ENCODE measurements around the gene RRM2. TPM values are rescaled to one million over a fixed set of nuclear protein-coding genes. Genes with fewer than 3 reads are reported as not detected.
"Not testable (repeated sequence)": the region's sequence is repeated elsewhere in the genome, so short reads cannot be mapped to it uniquely, and the experiment has no call there.

The RRM2 gene
- total RNA-seq, 4 donors from 2014 or later: 6.7 to 139 (median 20.5) TPM

DNA sequence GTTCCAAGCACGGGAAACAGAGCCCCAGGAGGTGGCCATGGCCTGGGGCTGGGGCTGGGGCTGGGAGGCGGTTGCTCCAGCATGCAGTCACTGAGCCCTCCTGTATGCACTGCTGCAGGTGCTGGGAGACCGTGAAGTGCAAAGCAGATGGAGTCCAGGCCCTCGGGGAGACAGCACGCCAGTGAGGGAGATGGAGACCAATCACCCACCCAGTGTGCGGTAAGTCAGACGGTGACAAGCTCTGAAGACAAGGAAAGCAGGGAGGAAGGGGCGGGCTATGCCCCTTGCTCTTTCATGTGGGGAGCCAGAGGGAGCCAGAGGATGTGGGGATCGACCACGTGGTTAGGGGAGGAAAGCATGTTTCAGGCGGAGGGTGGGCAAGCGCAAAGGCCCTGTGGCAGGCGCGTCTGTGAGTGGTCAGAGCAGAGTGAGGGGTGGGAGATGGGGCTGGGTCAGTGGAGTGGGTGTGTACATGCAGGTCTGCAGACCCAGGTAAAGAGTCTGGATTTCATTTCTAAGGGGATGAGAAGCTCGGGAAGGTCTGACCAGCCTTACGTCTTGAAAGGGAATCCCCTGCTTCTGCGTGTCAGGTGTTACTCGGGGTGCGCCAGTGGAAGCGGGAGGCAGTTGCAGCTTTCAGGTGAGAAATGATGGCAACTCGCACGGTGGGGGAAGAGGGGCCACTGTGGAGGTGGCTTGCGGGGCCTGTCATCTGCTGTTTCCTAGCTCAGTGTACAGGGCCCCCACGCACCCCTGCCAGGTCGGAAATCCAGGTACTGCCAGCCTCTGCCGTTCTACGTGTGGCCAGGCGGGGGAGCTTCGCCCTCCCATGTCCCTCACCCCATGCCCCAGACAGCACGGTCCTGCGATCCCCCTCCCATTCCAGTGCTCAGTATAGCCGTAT is 19.4 kb downstream of the RRM2 start:
- H3K27ac ChIP-seq: no peak overlapping the region
- H3K36me3 ChIP-seq: no peaks in the 10 kb centered on the region
- H3K4me1 ChIP-seq: peaks cover 0 to 23% (median 0%) of the 10 kb centered on the region in 4 donors
- TF ChIP-seq, protein P1, sequence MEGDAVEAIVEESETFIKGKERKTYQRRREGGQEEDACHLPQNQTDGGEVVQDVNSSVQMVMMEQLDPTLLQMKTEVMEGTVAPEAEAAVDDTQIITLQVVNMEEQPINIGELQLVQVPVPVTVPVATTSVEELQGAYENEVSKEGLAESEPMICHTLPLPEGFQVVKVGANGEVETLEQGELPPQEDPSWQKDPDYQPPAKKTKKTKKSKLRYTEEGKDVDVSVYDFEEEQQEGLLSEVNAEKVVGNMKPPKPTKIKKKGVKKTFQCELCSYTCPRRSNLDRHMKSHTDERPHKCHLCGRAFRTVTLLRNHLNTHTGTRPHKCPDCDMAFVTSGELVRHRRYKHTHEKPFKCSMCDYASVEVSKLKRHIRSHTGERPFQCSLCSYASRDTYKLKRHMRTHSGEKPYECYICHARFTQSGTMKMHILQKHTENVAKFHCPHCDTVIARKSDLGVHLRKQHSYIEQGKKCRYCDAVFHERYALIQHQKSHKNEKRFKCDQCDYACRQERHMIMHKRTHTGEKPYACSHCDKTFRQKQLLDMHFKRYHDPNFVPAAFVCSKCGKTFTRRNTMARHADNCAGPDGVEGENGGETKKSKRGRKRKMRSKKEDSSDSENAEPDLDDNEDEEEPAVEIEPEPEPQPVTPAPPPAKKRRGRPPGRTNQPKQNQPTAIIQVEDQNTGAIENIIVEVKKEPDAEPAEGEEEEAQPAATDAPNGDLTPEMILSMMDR (IDR thresholded peaks at IDR 0.05): peak in 4 of 6 experiments; percentile 52 to 79 (median 68)
- no peak for TF ChIP-seq POLR2A (IDR thresholded peaks at IDR 0.05)
- H3K9me3 ChIP-seq: no peaks in the 10 kb centered on the region
- DNase-seq: peak; percentile 24 to 72 (median 66)
- H3K27me3 ChIP-seq: no peaks in the 10 kb centered on the region
- no peak overlapping the region for H3K4me3 ChIP-seq

DNA sequence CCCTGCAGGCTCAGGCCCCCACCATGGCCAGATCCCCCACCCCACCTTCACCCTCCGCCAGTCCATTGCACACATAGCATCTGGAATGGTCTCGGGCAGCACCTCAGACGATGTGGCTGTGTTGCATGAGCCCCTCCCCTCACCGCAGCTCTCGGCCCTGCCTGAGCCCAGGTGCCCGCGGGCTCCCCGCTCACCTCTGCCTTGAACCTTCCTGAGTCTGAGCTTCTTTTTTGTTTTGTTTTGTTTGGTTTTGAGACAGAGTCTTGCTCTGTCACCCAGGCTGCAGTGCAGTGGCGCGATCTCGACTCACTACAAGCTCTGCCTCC is 20.1 kb downstream of the RRM2 start:
- Histone ChIP-seq H3K4me1 (peaks cover 0 to 23% (median 0%) of the 10 kb centered on the region in 4 donors), H3K36me3 (no peaks in the 10 kb centered on the region), H3K27ac (no peak overlapping the region), H3K4me3 (no peak overlapping the region), H3K9me3 (no peaks in the 10 kb centered on the region), H3K27me3 (no peaks in the 10 kb centered on the region)
- TF ChIP-seq, protein P1 (IDR thresholded peaks at IDR 0.05): no peak
- no peak for TF ChIP-seq POLR2A (IDR thresholded peaks at IDR 0.05)
- DNase-seq: no peak

DNA sequence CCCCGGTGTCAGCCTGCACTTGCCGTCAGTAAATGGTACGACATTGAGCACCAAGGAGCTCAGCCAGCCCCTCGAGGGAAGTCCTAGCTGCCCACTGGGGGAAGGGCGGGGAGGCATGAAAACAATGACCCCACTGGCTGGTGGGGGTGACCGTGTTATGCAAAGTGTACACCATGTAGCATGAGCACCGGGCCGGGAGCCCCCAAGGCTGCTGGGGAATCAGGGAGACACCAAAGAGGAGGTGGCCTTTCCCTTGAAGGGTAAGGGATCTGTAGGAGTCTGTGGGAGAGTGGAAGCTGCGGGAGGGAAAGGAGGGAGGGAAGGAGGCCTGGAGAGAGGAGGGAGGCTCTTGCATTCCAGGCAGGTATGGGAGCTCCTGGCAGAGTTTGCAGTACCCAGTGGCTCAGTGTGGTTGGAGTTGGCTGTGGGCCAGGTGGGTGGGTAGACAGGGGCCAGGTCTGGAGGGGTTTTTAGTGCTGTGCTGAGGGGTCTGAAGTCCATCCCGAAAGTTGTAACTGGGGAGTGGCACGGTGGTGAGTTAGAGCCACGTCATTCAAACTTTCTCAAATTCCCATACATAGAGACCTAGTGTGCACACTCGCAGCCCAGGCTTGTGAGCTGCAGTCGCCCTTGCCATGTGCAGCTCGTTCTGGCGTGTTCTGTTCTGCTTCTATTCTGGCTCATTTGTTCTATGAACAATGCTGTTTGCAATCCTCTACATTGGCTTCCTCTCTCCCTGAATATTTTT is 22.4 kb downstream of the RRM2 start:
- Histone ChIP-seq H3K9me3 (no peaks in the 10 kb centered on the region), H3K4me1 (peaks cover 0 to 23% (median 0%) of the 10 kb centered on the region in 4 donors), H3K36me3 (no peaks in the 10 kb centered on the region), H3K27me3 (no peaks in the 10 kb centered on the region), H3K4me3 (no peak overlapping the region), H3K27ac (peak overlapping the region in 3 of 4 donors; percentile 19 to 59 (median 27))
- no peak for DNase-seq
- TF ChIP-seq, protein P1 (IDR thresholded peaks at IDR 0.05): no peak
- no peak for TF ChIP-seq POLR2A (IDR thresholded peaks at IDR 0.05)

DNA sequence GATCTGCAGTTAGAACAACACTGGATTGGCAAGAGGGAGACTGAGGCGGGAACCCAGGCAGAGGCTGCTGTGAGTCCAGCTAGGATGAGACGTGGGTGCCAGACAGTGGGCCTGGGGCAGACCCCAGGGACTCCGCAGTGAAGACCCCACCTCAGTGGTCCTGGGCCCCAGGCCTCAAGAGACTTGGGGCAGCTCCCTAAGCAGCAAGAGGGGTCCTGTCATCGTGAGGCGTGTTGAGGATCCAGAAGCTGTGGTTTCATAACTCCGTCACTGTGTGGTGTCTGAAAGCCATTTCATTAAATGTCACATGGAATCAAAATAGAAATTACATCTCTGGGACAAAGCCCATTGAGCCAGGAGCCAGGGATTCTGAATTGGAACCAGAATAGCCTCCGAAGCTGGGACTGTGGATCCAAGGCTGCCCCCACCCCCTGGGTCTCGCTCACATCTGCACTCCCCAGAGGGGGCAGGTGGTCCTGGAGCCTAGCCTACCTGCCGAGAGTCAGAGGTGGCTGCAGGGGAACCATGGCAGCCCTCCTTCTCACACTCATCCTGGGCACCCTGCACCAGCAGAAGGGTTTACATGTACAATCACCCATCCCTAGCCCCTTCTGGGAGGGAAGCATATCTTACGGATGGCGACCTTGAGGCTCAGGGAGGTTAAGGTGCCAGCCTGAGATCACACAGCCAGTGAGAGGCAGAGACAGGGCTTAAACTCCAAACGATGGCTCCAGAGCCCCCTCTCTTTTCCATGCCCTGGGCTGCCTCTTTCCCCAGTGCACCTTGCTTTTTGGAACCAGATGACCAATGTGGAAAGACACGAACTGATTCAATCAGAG is 23.2 kb downstream of the RRM2 start:
- Histone ChIP-seq H3K36me3 (no peaks in the 10 kb centered on the region), H3K4me1 (peaks cover 0 to 23% (median 0%) of the 10 kb centered on the region in 4 donors), H3K4me3 (no peak overlapping the region), H3K27ac (peak overlapping the region in 1 of 4 donors; percentile 59), H3K27me3 (no peaks in the 10 kb centered on the region), H3K9me3 (no peaks in the 10 kb centered on the region)
- no peak for TF ChIP-seq POLR2A (IDR thresholded peaks at IDR 0.05)
- TF ChIP-seq, protein P1 (IDR thresholded peaks at IDR 0.05): no peak
- DNase-seq: no peak

DNA sequence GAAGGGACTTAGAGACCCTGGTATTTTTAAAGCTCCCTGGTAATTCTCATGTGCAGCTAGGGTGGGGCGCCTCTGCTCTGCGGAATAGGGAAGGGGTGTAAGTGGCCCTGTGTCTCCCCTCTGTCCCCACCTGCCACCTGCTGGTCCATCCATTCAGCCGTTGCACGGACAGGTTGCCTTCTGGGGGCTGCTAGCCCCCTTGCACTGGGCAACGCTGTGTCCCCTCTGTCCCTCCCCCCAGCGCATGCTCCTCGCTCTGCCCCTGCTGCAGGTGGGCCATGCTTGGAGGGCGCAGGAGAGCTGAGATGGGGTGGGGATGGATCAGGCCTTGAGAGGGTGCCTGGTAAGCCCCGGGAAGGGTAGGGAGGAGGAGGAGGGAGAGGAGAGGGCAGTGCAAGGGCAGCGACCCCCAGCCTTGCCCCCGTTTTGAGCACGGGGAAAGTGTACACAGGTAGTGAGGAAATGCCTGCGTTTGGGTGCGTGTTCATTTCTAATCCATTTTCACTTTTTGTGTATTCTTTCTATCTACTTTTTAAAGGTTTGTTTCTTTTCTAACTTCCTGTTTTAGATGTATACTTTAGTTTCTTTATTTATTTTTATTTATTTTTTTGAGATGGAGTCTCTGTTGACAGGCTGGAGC is 23.9 kb downstream of the RRM2 start:
- no peak for TF ChIP-seq POLR2A (IDR thresholded peaks at IDR 0.05)
- TF ChIP-seq, protein P1 (IDR thresholded peaks at IDR 0.05): no peak
- DNase-seq: no peak
- no peaks in the 10 kb centered on the region for H3K36me3 ChIP-seq

DNA sequence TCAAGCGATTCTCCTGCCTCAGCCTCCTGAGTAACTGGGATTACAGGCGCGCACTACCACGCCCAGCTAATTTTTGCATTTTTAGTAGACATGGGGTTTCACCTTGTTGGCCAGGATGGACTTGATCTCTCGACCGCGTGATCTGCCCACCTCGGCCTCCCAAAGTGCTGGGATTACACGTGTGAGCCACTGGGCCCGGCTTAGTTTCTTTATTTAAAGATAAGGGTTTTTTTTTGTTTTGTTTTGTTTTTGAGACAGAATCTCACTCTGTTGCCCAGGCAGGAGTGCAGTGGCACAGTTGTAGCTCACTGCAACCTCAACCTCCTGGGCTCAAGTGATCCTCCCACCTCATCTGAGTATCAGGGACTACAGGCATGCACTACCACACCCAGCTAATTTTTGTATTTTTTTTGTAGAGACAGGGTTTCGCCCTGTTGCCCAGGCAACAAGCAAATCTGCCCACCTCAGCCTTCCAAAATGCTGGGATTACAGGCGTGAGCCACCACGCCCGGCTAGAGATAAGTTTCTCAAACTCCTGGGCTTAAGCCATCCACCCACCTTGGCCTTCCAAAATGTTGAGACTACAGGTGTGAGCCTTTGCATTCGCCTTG is 24.6 kb downstream of the RRM2 start:
- not testable (repeated sequence) for H3K27me3 ChIP-seq

More for the DNA sequence above, 23.9 kb downstream of the RRM2 start:
- H3K4me3 ChIP-seq: no peak overlapping the region
- H3K27ac ChIP-seq: no peak overlapping the region
- H3K9me3 ChIP-seq: no peaks in the 10 kb centered on the region
- H3K27me3 ChIP-seq: no peaks in the 10 kb centered on the region
- H3K4me1 ChIP-seq: peaks cover 0 to 23% (median 0%) of the 10 kb centered on the region in 4 donors

More for the DNA sequence above, 24.6 kb downstream of the RRM2 start:
- peaks cover 0 to 22% (median 0%) of the 10 kb centered on the region in 4 donors for H3K4me1 ChIP-seq
- not testable (repeated sequence) for H3K36me3 ChIP-seq, DNase-seq, H3K9me3 ChIP-seq, H3K27ac ChIP-seq, H3K4me3 ChIP-seq
